ENCODE measurements around the gene SCYGR1.
"Not testable (repeated sequence)": the region's sequence is repeated elsewhere in the genome, so short reads cannot be mapped to it uniquely, and the experiment has no call there.

The SCYGR1 gene

DNA sequence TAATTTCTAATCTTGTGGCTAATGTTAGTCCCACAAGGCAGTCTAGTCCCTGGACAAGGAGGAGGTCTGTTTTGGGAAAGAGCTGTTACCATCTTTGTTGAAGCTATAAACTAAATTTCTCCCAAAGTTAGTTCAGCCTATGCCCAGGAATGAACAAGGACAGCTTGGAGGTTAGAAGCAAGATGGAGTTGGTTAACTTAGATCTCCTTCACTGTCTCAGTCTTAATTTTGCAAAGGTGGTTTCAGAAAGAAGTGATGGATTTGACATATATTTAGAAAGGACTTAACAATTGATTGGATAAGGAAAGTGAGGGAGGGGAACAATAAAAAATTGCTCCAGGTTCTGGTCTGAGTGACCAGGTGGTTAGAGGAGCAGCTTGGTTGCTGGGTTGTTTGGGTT is 14.6 kb upstream of the SCYGR1 start:
- DNase-seq (ENCODE audit: low spot score) = no peak

DNA sequence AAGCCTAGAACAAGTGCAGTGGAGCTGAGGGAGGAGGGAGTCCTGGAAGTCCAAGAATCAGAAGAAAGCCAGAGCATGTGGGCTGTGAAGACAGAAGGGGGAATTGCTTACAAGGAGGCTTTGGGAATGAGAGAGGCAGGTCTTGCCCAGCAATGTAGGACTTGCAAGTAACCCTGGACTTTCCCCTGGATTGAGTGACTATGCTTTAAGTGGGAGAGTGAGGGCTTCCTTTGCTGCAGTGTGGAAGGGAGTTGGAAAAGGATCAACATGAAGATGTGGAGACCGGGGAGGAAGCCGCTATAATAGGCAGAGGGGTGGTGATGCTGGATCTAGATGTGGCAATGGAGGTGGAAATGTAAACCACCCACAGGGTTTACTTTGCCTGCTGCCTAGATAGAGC is 13.8 kb upstream of the SCYGR1 start:
- DNase-seq (ENCODE audit: low spot score) = no peak

GRCh38 chr2:227398684-227399670 is 11.2 kb upstream of the SCYGR1 start:
- no peak for DNase-seq (ENCODE audit: low spot score)

DNA sequence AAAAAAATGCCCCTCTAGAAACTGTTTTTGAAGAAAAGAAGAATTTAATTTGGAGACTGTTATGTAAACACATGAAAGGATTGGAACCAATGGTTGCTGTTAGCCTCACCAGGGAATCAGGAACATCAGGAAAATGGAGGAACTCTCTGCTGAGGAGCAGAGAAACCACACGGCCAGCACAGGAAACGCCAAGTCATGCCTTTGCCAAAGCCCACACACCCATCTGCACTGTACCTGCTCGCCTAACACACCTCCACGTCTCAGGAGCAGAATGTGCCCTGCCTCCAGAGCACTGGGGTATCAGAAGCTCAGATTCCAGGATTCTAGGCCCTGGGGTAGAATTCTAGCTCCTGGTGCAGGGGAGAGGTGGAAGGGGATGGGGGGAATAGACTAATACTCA is 9.8 kb upstream of the SCYGR1 start:
- no peak for DNase-seq (ENCODE audit: low spot score)

GRCh38 chr2:227395556-227395955 is 7.8 kb upstream of the SCYGR1 start:
- no peak for DNase-seq (ENCODE audit: low spot score)

DNA sequence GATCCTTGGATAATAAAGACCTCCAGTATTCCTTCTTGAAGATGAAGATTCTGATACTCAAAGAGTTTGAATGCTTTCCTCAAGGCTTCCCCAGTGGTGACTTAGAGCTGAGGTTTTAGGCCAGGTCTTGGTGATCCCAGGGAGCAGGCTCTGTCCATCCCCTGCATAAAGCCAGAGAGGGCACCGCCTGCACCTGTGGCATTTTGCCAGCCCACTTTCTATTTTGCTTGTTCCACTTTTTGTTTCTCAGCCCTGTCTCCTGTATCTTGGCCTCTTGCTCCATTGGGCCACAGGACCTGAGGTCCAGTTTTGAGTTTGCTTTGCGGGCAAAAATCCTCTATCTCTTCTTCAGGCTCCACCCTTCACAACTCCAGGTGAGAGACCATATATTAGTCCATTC is 6.7 kb upstream of the SCYGR1 start:
- DNase-seq (ENCODE audit: low spot score) = no peak

DNA sequence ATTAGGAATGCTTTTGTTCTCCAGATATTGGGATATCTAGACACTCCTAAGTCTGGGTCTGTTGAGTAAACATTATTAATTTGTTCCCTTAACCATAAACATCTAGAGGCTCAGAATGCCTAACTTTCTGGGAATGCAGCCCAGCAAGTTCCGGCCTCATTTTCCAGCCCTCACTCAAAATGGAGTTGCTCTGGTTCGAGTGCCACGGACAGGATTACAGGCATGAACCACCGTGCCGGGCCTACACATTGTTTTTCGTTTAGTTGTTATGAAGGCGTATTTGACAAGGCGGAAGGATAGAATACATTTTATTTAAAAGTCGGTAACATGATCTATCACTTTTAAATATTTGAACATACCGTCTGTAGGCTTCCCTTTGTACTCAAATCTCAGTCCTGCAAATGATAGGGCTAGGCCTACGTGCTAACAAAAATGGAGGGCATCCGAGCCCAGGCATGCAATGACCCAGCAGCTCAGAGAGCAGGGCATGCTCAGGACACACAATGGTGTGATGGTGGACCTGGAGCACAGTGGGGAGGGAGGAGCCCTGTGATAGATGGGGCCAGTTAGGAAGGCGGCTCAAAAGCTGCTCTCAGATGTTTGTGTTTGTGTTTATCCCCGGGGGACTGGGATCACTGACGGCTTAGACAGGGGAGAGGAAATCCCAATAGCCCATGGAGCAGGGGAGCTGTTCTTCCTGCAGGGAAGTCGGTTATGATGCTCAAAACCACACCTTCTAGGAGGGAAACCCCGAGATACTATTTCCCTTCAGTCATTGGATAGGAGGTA is 2.9 kb upstream of the SCYGR1 start:
- no peak for DNase-seq (ENCODE audit: low spot score)

DNA sequence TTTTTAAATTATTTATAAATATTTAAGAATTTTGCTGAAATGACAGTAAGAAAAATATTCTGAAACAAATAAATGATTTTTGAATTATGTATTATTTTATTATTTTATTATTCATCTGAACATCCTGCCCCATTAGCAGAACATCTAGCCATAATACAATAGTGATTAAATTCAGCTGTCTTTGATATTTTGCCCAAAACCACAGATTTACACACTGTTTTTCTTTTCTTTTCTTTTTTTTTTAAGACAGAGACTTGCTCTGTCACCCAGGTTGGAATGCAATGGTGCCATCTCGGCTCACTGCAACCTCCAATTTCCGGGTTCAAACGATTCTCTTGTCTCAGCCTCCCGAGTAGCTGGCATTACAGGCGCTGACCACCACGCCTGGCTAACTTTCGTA is 1.9 kb upstream of the SCYGR1 start:
- no peak for DNase-seq (ENCODE audit: low spot score)

- DNase-seq (ENCODE audit: low spot score) = no peak
Measured at GRCh38 chr2:227389231-227389630, 1.5 kb upstream of the SCYGR1 start.

DNA sequence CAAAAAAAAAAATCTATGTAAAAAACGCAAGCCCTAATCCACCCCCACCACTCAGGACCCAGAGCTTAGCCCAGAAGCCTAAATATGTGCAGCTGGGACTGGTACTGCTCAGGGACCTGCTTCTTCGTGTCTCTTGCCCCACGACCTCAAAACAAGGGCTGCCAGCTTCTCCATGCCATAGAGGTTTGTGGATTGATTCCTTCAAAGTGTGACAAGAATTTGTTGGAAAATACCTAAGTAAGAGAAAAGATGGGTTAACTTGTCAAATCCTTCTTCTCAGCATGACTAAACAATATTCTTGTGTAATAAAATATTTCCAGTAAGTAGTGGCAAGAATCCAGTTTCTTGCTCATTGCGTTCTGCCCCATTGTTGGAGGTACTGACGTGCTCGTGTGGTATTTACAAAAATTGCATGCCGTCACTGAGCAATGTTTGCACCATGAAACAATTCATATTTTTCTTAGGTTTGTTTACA is 825 bp upstream of the SCYGR1 start:
- DNase-seq (ENCODE audit: low spot score) = peak; percentile 39

DNA sequence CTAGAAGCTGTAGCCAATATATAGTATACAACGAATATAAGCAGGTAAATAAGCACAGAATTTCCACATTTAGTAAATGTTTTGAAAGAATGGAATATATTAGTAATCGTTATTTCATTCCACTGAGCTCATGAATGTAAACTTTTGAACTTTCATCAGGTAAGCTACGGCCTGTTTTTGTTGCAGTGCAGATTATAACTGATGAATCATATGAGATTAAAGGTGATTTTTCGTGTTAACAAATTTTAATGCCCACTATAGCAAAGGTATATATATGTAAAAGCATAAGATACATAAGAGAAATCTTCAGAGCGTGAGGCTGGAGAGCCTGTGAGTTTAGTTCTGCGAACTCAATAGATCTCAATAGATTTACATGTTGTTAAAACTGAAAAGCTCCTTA is 1.1 kb downstream of the SCYGR1 start:
- no peak for DNase-seq (ENCODE audit: low spot score)

- DNase-seq (ENCODE audit: low spot score) = no peak
Measured at GRCh38 chr2:227383686-227384085, 4.1 kb downstream of the SCYGR1 start.

GRCh38 chr2:227382241-227382835 is 5.4 kb downstream of the SCYGR1 start:
- not testable (repeated sequence) for DNase-seq (ENCODE audit: low spot score)

DNA sequence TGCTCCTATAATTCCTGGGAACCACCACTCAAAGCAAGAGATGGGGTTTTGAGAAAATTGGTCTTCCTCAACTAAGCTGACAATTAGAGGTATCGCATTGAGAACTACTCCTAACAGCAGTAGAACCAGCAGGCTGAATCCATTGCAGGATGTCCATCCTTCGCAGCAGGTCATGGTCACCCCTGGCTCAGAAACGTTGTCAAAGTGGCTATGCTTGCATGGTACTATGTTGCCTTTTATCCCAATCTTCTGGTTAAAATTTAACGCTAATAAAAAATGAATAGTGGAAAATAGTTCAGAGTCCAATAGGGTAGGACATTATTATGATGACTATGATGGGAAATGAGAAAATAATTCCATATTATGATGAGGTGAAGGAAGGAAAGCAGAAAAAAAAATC is 8.7 kb downstream of the SCYGR1 start, which contains the start of gene TM4SF20:
TSS of gene TM4SF20 (minus strand) at position 212 of the 400 bp plus-strand sequence. CDS start at position 174, 38 bp downstream.
- DNase-seq (ENCODE audit: low spot score) = no peak

GRCh38 chr2:227378371-227378782 is 9.4 kb downstream of the SCYGR1 start:
- DNase-seq (ENCODE audit: low spot score) = no peak

- DNase-seq (ENCODE audit: low spot score) = no peak
Measured at GRCh38 chr2:227377467-227378351, 10.0 kb downstream of the SCYGR1 start.

DNA sequence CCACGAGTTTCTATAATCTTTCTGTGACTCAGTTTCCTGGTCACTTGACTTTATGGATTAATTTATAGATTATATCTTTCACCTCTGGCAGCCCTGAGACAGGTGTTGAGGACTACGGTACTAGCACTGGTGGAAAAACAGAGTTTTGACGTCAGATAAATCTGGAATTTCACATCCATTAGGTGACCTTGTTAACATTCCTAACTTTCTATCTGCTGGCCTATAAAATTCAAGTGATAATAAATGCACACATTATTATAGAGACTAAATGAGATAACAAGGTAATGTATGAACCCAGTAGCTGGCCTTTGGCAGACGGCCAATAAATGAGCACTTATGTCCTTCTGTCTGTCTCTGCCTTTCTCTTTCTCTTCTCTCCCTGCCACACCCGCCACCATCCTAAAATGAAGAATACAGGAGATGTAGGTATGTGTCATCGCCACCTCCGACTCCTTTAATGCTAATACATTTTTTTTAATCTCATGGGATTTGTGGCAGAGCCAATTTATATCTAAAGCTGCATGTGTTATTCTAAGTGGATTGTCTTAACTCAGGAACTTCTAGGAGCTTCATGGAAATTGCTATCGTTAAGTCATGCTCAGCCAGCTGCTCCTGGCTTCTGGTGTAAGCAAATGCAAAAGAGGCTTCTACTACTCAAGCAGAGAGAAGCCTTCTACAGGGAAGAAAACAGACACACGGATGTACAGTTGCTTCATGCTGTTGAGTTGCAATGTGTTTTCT is 10.9 kb downstream of the SCYGR1 start:
- DNase-seq (ENCODE audit: low spot score) = no peak

DNA sequence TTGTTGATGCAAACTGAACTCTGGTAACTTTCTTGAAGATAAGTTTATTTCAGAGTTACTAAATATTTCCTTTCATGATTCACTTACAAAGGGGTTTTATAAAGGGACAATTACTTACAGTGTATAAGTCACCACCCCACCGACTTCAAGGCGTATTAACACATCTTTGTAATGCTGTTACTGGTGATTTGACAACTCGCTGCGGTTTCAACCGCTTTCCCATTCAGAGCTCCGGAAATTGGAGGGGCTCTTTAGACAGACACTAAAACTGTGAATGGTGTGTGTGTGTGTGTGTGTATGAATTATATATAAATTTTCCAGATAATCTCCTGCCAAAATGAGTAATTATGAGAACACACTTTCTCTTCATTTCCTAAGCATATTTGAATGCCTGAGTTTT is 13.6 kb downstream of the SCYGR1 start:
- DNase-seq (ENCODE audit: low spot score) = no peak

DNA sequence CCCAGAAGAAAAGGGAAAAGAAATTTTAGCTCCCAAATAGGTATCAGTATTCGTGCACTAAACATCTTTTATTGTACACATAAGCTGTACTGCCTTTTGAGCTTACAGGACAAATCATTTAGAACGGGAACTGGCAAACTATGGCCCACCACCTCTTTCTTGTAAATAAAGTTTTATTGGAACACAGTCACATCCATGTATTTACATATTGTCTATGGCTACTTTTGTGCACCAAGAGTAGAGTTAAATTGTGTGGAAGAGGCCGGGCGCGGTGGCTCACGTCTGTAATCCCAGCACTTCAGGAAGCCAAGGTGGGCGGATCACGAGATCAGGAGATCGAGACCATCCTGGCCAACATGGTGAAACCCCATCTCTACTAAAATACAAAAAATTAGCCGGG is 14.4 kb downstream of the SCYGR1 start:
- no peak for DNase-seq (ENCODE audit: low spot score)

- no peak for DNase-seq (ENCODE audit: low spot score)
Measured at GRCh38 chr2:227370791-227371312, 16.9 kb downstream of the SCYGR1 start.
